Measurements from ENCODE around the gene OPN3. TPM values are rescaled to one million over a fixed set of nuclear protein-coding genes. Genes with fewer than 3 reads are reported as not detected.

The OPN3 gene
- total RNA-seq, 1 donor, result 5.1 TPM

DNA sequence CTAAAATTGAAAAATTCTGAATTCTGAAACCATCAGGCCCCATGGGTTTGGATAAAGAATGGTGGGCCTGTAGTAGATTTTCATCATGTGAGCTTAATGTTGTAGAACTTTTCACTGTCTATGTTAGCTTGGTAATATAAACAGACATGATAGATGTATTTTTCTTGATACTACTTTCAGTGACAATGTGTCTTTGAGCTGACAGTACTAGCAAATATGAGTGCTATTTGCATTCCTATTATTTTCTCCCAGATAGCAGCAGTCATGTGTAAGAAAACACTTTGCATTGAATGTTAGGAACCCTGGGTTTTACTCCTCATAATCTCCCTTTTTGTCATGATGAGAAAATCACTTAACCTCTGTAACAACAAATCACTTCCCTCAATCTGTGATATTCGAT is 89.9 kb downstream of the OPN3 start:
- DNase-seq (ENCODE audit: insufficient read length, low spot score, missing footprints), result no peak
- H3K9me3 ChIP-seq (ENCODE audit: low read depth, low read length), result no peaks in the 10 kb centered on the region
- H4K20me1 ChIP-seq (ENCODE audit: insufficient read depth, low read length), result no peaks in the 10 kb centered on the region
- H3K79me2 ChIP-seq (ENCODE audit: insufficient read depth, low read length), result no peaks in the 10 kb centered on the region
- no peaks in the 10 kb centered on the region for H3K27me3 ChIP-seq (ENCODE audit: insufficient read depth, low read length)
- no peak overlapping the region for H2AFZ ChIP-seq (ENCODE audit: low read length)
- no peaks in the 10 kb centered on the region for H3K4me1 ChIP-seq (ENCODE audit: insufficient read depth, low read length)
- TF ChIP-seq, protein P1, sequence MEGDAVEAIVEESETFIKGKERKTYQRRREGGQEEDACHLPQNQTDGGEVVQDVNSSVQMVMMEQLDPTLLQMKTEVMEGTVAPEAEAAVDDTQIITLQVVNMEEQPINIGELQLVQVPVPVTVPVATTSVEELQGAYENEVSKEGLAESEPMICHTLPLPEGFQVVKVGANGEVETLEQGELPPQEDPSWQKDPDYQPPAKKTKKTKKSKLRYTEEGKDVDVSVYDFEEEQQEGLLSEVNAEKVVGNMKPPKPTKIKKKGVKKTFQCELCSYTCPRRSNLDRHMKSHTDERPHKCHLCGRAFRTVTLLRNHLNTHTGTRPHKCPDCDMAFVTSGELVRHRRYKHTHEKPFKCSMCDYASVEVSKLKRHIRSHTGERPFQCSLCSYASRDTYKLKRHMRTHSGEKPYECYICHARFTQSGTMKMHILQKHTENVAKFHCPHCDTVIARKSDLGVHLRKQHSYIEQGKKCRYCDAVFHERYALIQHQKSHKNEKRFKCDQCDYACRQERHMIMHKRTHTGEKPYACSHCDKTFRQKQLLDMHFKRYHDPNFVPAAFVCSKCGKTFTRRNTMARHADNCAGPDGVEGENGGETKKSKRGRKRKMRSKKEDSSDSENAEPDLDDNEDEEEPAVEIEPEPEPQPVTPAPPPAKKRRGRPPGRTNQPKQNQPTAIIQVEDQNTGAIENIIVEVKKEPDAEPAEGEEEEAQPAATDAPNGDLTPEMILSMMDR (IDR thresholded peaks at IDR 0.05; ENCODE audit: extremely low read depth, low read depth, low read length), result no peak
- H3K27ac ChIP-seq (ENCODE audit: low read depth, low read length), result no peak overlapping the region
- no peak overlapping the region for H3K4me2 ChIP-seq (ENCODE audit: insufficient read depth, low read length)
- H3K36me3 ChIP-seq (ENCODE audit: insufficient read depth, low read length), result no peaks in the 10 kb centered on the region
- H3K4me3 ChIP-seq (ENCODE audit: insufficient read depth, low read length), result no peak overlapping the region

DNA sequence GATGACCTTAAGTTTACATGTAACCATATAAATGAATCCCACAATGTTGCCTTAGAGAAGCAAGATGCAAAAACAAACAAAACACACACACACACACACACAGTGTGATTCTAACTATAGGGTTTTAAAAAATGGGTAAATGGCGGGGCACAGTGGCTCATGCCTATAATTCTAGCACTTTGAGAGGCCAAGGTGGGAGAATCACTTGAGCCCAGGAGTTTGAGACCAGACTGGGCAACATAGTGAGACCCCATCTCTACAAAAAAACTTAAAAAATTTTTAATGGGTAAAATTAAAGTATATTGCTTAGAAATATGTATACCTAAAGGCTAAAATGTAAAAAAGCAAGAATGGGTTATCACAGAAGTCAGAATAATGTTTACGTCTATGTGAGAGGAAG is 92.2 kb downstream of the OPN3 start:
- no peak for DNase-seq (ENCODE audit: insufficient read length, low spot score, missing footprints)
- no peaks in the 10 kb centered on the region for H3K36me3 ChIP-seq (ENCODE audit: insufficient read depth, low read length)

More for the DNA sequence above, 92.2 kb downstream of the OPN3 start:
- Histone ChIP-seq H3K4me1 (ENCODE audit: insufficient read depth, low read length) (no peaks in the 10 kb centered on the region), H3K79me2 (ENCODE audit: insufficient read depth, low read length) (no peaks in the 10 kb centered on the region), H2AFZ (ENCODE audit: low read length) (no peak overlapping the region), H3K4me2 (ENCODE audit: insufficient read depth, low read length) (no peak overlapping the region), H3K9me3 (ENCODE audit: low read depth, low read length) (no peaks in the 10 kb centered on the region), H4K20me1 (ENCODE audit: insufficient read depth, low read length) (no peaks in the 10 kb centered on the region), H3K4me3 (ENCODE audit: insufficient read depth, low read length) (no peak overlapping the region), H3K27me3 (ENCODE audit: insufficient read depth, low read length) (no peaks in the 10 kb centered on the region), H3K27ac (ENCODE audit: low read depth, low read length) (no peak overlapping the region)
- TF ChIP-seq, protein P1 (IDR thresholded peaks at IDR 0.05; ENCODE audit: extremely low read depth, low read depth, low read length), result no peak

Other genes with a start within 250 kb of the OPN3 start
- 95.2 and 97.8 TPM in 2 replicates for gene FH, start 120.6 kb downstream of the OPN3 start, total RNA-seq
- gene KMO, start 108.0 kb downstream of the OPN3 start, total RNA-seq, result under 0.01 and 0.36 TPM in 2 replicates
- 11.6 and 12.1 TPM in 2 replicates for gene CHML, start within 50 bp of the OPN3 start, total RNA-seq
- gene WDR64, start 11.9 kb upstream of the OPN3 start, total RNA-seq, result not detected in 2 replicates
- 1.8 and 6.2 TPM in 2 replicates for gene EXO1, start 207.8 kb upstream of the OPN3 start, total RNA-seq

Data from osteoblast (primary cell).